IMR-90 (cell line): Measurements from ENCODE around the gene IFTAP. TPM values are rescaled to one million over a fixed set of nuclear protein-coding genes. Genes with fewer than 3 reads are reported as not detected.

Experiments
- ATAC-seq: fragments of 200-7000 bp; cut with Tn5 transposase; 2 replicates; pipeline ENCODE4 v1.9.1; 2020; ENCODE audit warnings: low read depth, mild to moderate bottlenecking, moderate library complexity
- BruUV-seq: library from RNA; stranded (reverse); fragments of 400-500 nt; replicated peaks from 2 replicates; lab custom pipeline; 2021; lab: Mats Ljungman, UMichigan
- CTCF ChIA-PET: fragments of 300-600 bp; formaldehyde crosslinking; extraction: SDS; loops from one replicate; lab custom pipeline; 2021; ENCODE audit warnings: antibody characterized with exemption; lab: Yijun Ruan, JAX
- POLR2A ChIA-PET: fragments of 300-600 bp; sonication (Branson Sonifier 250); formaldehyde crosslinking; loops from one replicate; lab custom pipeline; 2022; ENCODE audit warnings: antibody characterized with exemption; ENCODE audit not compliant: unreplicated experiment; lab: Charles Lee
- DNase-seq: peaks from one replicate; pipeline ENCODE4 v3.0.0; 2013
- H2AFZ ChIP-seq: replicated peaks from 2 replicates; pipeline ENCODE3; 2013; ENCODE audit warnings: low read length, mild to moderate bottlenecking; ENCODE audit not compliant: poor library complexity
- H2AK5ac ChIP-seq: 2 replicates; pipeline ENCODE4 v1.6.1; 2013; ENCODE audit warnings: low read depth, low read length, inconsistent platforms
- H2AK9ac ChIP-seq: replicated peaks from 2 replicates; pipeline ENCODE3; 2013; ENCODE audit warnings: mild to moderate bottlenecking, low read depth, low read length, moderate library complexity; ENCODE audit not compliant: poor library complexity
- H2BK120ac ChIP-seq: 2 replicates; pipeline ENCODE4 v1.6.1; 2013; ENCODE audit warnings: low read depth, low read length, inconsistent platforms
- H2BK15ac ChIP-seq: 3 replicates; pipeline ENCODE4 v1.6.1; 2013; ENCODE audit warnings: low read depth, low read length, inconsistent platforms
- H2BK20ac ChIP-seq: 2 replicates; pipeline ENCODE4 v1.6.1; 2013; ENCODE audit warnings: low read depth, mild to moderate bottlenecking, inconsistent platforms, low read length, moderate library complexity
- H2BK5ac ChIP-seq: 2 replicates; pipeline ENCODE4 v1.6.1; 2013; ENCODE audit warnings: mild to moderate bottlenecking, low read depth, low read length, inconsistent platforms; ENCODE audit not compliant: poor library complexity, severe bottlenecking
- H3K14ac ChIP-seq: replicated peaks from 2 replicates; pipeline ENCODE4 v1.6.1; 2013; ENCODE audit warnings: low read depth, low read length, inconsistent platforms
- H3K18ac ChIP-seq: 2 replicates; pipeline ENCODE4 v1.6.1; 2013; ENCODE audit warnings: low read depth, low read length, control low read depth
- H3K23ac ChIP-seq: 2 replicates; pipeline ENCODE4 v1.6.1; 2013; ENCODE audit warnings: low read depth, low read length, inconsistent platforms
- H3K27ac ChIP-seq: 2 replicates; pipeline ENCODE4 v1.5.1; 2013; ENCODE audit warnings: mild to moderate bottlenecking, control low read depth, low read length; ENCODE audit not compliant: insufficient read depth
- H3K27me3 ChIP-seq: 2 replicates; pipeline ENCODE4 v1.6.1; 2013; ENCODE audit warnings: low read length; ENCODE audit not compliant: control insufficient read depth, insufficient read depth
- H3K36me3 ChIP-seq: 2 replicates; pipeline ENCODE4 v1.6.1; 2013; ENCODE audit warnings: low read length, mixed read lengths; ENCODE audit not compliant: control insufficient read depth, insufficient read depth
- H3K4ac ChIP-seq: 2 replicates; pipeline ENCODE4 v1.6.1; 2013; ENCODE audit warnings: low read depth, low read length, inconsistent platforms
- H3K4me1 ChIP-seq: 2 replicates; pipeline ENCODE4 v1.6.1; 2013; ENCODE audit warnings: low read length, mixed read lengths; ENCODE audit not compliant: control insufficient read depth, insufficient read depth
- H3K4me2 ChIP-seq: 2 replicates; pipeline ENCODE4 v1.6.1; 2013; ENCODE audit warnings: low read depth, mild to moderate bottlenecking, control low read depth, low read length, moderate library complexity
- H3K4me3 ChIP-seq: 2 replicates; pipeline ENCODE4 v1.5.1; 2013; ENCODE audit warnings: low read depth, mild to moderate bottlenecking, control low read depth, low read length, moderate library complexity; ENCODE audit not compliant: insufficient read depth
- H3K56ac ChIP-seq: 2 replicates; pipeline ENCODE4 v1.6.1; 2013; ENCODE audit warnings: low read length, inconsistent platforms; ENCODE audit not compliant: insufficient read depth; ENCODE audit errors: extremely low read depth
- H3K79me1 ChIP-seq, 2 experiments: 2 replicates each; pipeline ENCODE4 v1.6.1; 2013; ENCODE audit warnings: low read length in 2 of 2, inconsistent platforms in 1 of 2, low read depth in 1 of 2
- H3K9ac ChIP-seq: 2 replicates; pipeline ENCODE4 v1.6.1; 2013; ENCODE audit warnings: low read depth, low read length, control low read depth
- H3K9me1 ChIP-seq: 2 replicates; pipeline ENCODE4 v1.6.1; 2013; ENCODE audit warnings: low read length, inconsistent platforms; ENCODE audit not compliant: insufficient read depth
- H3K9me3 ChIP-seq: 2 replicates; pipeline ENCODE4 v1.6.1; 2013; ENCODE audit warnings: low read length; ENCODE audit not compliant: control insufficient read depth, insufficient read depth
- H4K20me1 ChIP-seq: 2 replicates; pipeline ENCODE4 v1.6.1; 2013; ENCODE audit warnings: low read length, inconsistent platforms; ENCODE audit not compliant: insufficient read depth
- H4K5ac ChIP-seq: 2 replicates; pipeline ENCODE4 v1.6.1; 2013; ENCODE audit warnings: mild to moderate bottlenecking, low read depth, low read length, control low read depth
- H4K8ac ChIP-seq, 2 experiments: 2 replicates each; pipeline ENCODE4 v1.6.1; 2013; ENCODE audit warnings: low read depth in 2 of 2, low read length in 2 of 2, control low read depth in 1 of 2, inconsistent platforms in 1 of 2
- H4K91ac ChIP-seq: 2 replicates; pipeline ENCODE4 v1.6.1; 2013; ENCODE audit warnings: low read depth, low read length, inconsistent platforms; ENCODE audit not compliant: insufficient read depth
- BHLHE40 ChIP-seq: fragments of 150-350 bp; IDR thresholded peaks from 2 replicates; pipeline ENCODE4 v1.6.1; 2016; ENCODE audit warnings: mild to moderate bottlenecking, low read depth, low read length
- CEBPB ChIP-seq: IDR thresholded peaks from 2 replicates; pipeline ENCODE4 v1.6.1; 2012; ENCODE audit warnings: low read depth, low read length, improper control_type of control experiment
- CHD1 ChIP-seq: IDR thresholded peaks from 2 replicates; pipeline ENCODE4 v1.6.1; 2012; ENCODE audit warnings: low read depth, low read length, improper control_type of control experiment
- CTCF ChIP-seq: conservative IDR thresholded peaks from 2 replicates; pipeline ENCODE4 v1.5.1; 2012; ENCODE audit warnings: mild to moderate bottlenecking, low read depth, low read length, improper control_type of control experiment
- ELK1 ChIP-seq: fragments of 150-350 bp; IDR thresholded peaks from 2 replicates; pipeline ENCODE4 v1.6.1; 2016; ENCODE audit warnings: low read depth, mild to moderate bottlenecking, low read length, moderate library complexity, borderline replicate concordance
- FOS ChIP-seq: fragments of 150-350 bp; IDR thresholded peaks from 2 replicates; pipeline ENCODE4 v1.6.1; 2016; ENCODE audit warnings: low read depth, low read length
- MAFK ChIP-seq: IDR thresholded peaks from 2 replicates; pipeline ENCODE4 v1.6.1; 2012; ENCODE audit warnings: low read depth, low read length, improper control_type of control experiment
- MAZ ChIP-seq: IDR thresholded peaks from 2 replicates; pipeline ENCODE4 v1.6.1; 2012; ENCODE audit warnings: low read depth, mild to moderate bottlenecking, low read length, improper control_type of control experiment, moderate library complexity, borderline replicate concordance
- MXI1 ChIP-seq: IDR thresholded peaks from 2 replicates; pipeline ENCODE4 v1.6.1; 2012; ENCODE audit warnings: low read depth, mild to moderate bottlenecking, low read length, moderate library complexity, borderline replicate concordance
- NFE2L2 ChIP-seq: fragments of 150-350 bp; IDR thresholded peaks from 2 replicates; pipeline ENCODE4 v1.6.1; 2016; ENCODE audit warnings: low read depth, mild to moderate bottlenecking, low read length
- POLR2A ChIP-seq: IDR thresholded peaks from 2 replicates; pipeline ENCODE4 v1.6.1; 2012; ENCODE audit warnings: mild to moderate bottlenecking, low read depth, low read length
- RAD21 ChIP-seq: IDR thresholded peaks from 2 replicates; pipeline ENCODE4 v1.6.1; 2012; ENCODE audit warnings: low read length, improper control_type of control experiment
- RCOR1 ChIP-seq: IDR thresholded peaks from 2 replicates; pipeline ENCODE4 v1.6.1; 2012; ENCODE audit warnings: mild to moderate bottlenecking, low read length, improper control_type of control experiment; ENCODE audit not compliant: insufficient replicate concordance
- RFX5 ChIP-seq: IDR thresholded peaks from 2 replicates; pipeline ENCODE4 v1.8.0; 2012; ENCODE audit warnings: low read depth, mild to moderate bottlenecking, low read length, moderate library complexity
- SMC3 ChIP-seq: fragments of 150-350 bp; IDR thresholded peaks from 2 replicates; pipeline ENCODE4 v1.6.1; 2016; ENCODE audit warnings: low read depth, mild to moderate bottlenecking, antibody characterized with exemption, low read length, moderate library complexity
- USF2 ChIP-seq: fragments of 150-350 bp; IDR thresholded peaks from 2 replicates; pipeline ENCODE4 v1.6.1; 2017; ENCODE audit warnings: mild to moderate bottlenecking, antibody characterized with exemption, low read length, low read depth
- dilution Hi-C: fragments of 300-500 bp; cut with HindIII; formaldehyde crosslinking; loops from one replicate; pipeline ENCODE4 v1.14.3; 2018; ENCODE audit warnings: low sequenced_read_pairs; ENCODE audit not compliant: unreplicated experiment
- in situ Hi-C: fragments of 300-500 bp; cut with MboI; formaldehyde crosslinking; loops from 3 replicates; pipeline ENCODE4 v1.14.3; 2019; ENCODE audit warnings: low sequenced_read_pairs, inconsistent platforms, mixed read lengths
- intact Hi-C: fragments of 100-400 bp; cut with micrococcal nuclease; formaldehyde crosslinking; loops from 2 replicates; pipeline ENCODE4 v1.10.0; 2022
- polyA plus RNA-seq, 3 experiments: library from polyadenylated mRNA; depleted of rRNA; stranded (reverse); fragments of >200 nt; gene quantifications; 2 replicates each; pipeline ENCODE4 v1.2.3, GENCODE V29; 2012; ENCODE audit warnings: low replicate concordance in 1 of 3
- total RNA-seq: library from RNA; depleted of rRNA; stranded (reverse); fragments of >200 nt; gene quantifications from 2 replicates; pipeline ENCODE4 v1.2.3, GENCODE V29; 2012

The IFTAP gene
- total and polyA plus RNA-seq, 2 of the 4 experiments (the other 2 are of a cell fraction) = 15.8 to 28.5 TPM

GRCh38 chr11:36620246-36620645, 25.9 kb downstream of the IFTAP start:
- ChIA-PET CTCF (interaction anchor here (1.0 kb wide), 1 partner anchor 56 kb away, joined by 4 read pairs; no protein-coding TSS in a partner anchor), POLR2A (no interaction called here)
- no peak overlapping the region for H2BK120ac ChIP-seq
- H2AK5ac ChIP-seq = no peak overlapping the region
- H4K5ac ChIP-seq = no peak overlapping the region
- ATAC-seq (no peak), DNase-seq (no peak)
- no peak overlapping the region for H2AFZ ChIP-seq
- H4K91ac ChIP-seq = no peak overlapping the region
- no peak overlapping the region for H3K9ac ChIP-seq
- H3K56ac ChIP-seq = no peak overlapping the region
- no TSS peak for BruUV-seq
- dilution Hi-C loops (no loop called here), intact Hi-C loops (loop anchor here (5.0 kb wide), 1 partner anchor 33 kb away; no protein-coding TSS in a partner anchor), in situ Hi-C loops (no loop called here)
- no peak overlapping the region for H3K4me2 ChIP-seq
- H3K4me1 ChIP-seq = no peaks in the 10 kb centered on the region
- no peak overlapping the region for H3K18ac ChIP-seq
- H2BK20ac ChIP-seq = no peak overlapping the region
- TF ChIP-seq CEBPB (no peak), MXI1 (no peak), NFE2L2 (no peak), BHLHE40 (no peak), RAD21 (no peak), SMC3 (no peak), ELK1 (no peak), USF2 (no peak), CHD1 (no peak), MAFK (no peak), RFX5 (no peak), MAZ (no peak), CTCF (no peak), POLR2A (no peak), RCOR1 (no peak), FOS (no peak)
- H3K27ac ChIP-seq = no peak overlapping the region
- no peaks in the 10 kb centered on the region for H3K36me3 ChIP-seq
- H2AK9ac ChIP-seq = no peak overlapping the region
- H3K14ac ChIP-seq = no peak overlapping the region
- no peaks in the 10 kb centered on the region for H3K27me3 ChIP-seq
- no peak overlapping the region for H3K23ac ChIP-seq
- no peaks in the 10 kb centered on the region for H4K20me1 ChIP-seq
- no peak overlapping the region for H2BK15ac ChIP-seq
- H3K4ac ChIP-seq = no peak overlapping the region
- no peak overlapping the region for H4K8ac ChIP-seq
- H3K9me3 ChIP-seq = no peaks in the 10 kb centered on the region
- no peaks in the 10 kb centered on the region for H3K79me1 ChIP-seq
- no peak overlapping the region for H2BK5ac ChIP-seq
- no peaks in the 10 kb centered on the region for H3K9me1 ChIP-seq
- no peak overlapping the region for H3K4me3 ChIP-seq
